K562 treated with DMSO at 1 percent for 4 hours (cell line): ENCODE data around the gene ABCF3. TPM values are rescaled to one million over a fixed set of nuclear protein-coding genes. Genes with fewer than 3 reads are reported as not detected.

Source experiments
- total RNA-seq: library from RNA; unstranded; fragments of 300-600 nt; gene quantifications from 2 replicates; pipeline ENCODE4 v1.2.3, GENCODE V29; 2022; ENCODE audit not compliant: insufficient read depth

Gene ABCF3, protein sequence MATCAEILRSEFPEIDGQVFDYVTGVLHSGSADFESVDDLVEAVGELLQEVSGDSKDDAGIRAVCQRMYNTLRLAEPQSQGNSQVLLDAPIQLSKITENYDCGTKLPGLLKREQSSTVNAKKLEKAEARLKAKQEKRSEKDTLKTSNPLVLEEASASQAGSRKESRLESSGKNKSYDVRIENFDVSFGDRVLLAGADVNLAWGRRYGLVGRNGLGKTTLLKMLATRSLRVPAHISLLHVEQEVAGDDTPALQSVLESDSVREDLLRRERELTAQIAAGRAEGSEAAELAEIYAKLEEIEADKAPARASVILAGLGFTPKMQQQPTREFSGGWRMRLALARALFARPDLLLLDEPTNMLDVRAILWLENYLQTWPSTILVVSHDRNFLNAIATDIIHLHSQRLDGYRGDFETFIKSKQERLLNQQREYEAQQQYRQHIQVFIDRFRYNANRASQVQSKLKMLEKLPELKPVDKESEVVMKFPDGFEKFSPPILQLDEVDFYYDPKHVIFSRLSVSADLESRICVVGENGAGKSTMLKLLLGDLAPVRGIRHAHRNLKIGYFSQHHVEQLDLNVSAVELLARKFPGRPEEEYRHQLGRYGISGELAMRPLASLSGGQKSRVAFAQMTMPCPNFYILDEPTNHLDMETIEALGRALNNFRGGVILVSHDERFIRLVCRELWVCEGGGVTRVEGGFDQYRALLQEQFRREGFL
- total RNA-seq: 26.8 and 32.8 TPM in 2 replicates

DNA sequence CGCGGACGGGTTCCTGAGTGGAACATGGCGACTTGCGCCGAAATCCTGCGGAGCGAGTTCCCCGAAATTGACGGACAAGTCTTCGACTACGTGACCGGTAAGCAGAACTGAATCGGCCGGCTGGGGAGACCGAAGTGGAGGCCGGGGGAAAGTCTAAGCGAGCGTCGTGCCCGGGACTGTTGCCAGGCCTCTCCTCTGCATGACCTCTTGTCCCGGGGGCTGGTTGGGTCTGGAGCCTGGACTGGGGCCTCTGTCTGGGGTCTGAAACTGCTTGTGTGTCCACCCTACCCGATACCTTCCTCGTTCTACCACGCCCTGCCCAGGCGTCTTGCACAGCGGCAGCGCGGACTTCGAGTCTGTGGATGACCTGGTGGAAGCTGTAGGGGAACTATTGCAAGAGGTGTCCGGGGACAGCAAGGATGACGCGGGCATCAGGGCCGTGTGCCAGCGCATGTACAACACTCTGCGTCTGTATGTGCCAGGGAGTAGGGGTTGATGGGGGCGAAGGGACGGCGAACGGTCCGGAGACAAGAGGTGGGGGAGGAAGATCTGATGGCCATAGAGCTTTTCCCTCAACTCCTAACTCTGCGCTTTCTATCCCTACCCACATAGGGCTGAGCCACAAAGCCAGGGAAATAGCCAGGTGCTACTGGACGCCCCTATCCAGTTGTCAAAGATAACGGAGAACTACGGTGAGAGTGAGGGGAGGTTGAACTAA, at the start of gene ABCF3:
Gene ABCF3, plus strand, starts transcription at position 16 of the 718 bp plus-strand sequence. Its CDS starts 9 bp downstream, at position 25.

DNA sequence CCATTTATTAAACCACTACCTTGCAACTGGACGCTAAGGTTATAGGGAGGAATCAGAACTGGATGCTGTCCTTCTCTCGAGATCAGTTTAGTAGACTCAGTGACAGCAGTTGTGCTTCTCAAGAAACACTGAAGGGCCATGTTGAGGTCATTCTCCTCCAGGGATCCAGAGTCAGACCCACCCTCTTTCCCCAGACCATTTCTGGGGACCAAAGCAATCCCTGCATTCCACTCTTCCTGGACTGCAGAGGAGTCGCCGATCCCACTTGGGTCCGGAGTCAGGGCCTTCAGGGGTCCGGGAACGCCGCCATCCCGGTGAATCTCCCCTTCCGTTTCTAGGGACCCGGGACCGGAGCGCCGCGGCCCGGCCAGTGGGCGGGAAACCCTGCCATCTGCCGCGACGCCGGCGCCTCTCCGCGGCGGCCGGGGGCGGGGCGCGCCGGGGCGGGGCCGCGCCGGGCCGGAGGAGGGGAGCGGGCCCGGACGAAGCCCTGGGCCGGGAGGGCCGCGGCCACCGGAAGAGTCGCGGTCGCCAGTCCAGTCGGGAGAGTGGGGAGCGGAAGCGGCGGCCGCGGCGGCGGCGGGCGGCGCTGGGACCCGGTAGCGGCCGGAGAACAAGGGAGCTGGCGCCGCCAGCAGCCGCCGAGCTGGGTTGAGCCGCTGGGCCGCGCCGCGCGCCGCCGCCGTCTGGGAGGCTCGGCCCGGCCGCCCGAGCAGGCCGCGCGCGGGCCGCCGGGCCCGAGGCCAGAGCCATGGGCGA, 30.9 kb upstream of the ABCF3 start, which contains the start of gene DVL3:
Gene DVL3, plus strand, starts transcription at position 493 of the 759 bp plus-strand sequence. Its CDS starts 259 bp downstream, at position 752.

DNA sequence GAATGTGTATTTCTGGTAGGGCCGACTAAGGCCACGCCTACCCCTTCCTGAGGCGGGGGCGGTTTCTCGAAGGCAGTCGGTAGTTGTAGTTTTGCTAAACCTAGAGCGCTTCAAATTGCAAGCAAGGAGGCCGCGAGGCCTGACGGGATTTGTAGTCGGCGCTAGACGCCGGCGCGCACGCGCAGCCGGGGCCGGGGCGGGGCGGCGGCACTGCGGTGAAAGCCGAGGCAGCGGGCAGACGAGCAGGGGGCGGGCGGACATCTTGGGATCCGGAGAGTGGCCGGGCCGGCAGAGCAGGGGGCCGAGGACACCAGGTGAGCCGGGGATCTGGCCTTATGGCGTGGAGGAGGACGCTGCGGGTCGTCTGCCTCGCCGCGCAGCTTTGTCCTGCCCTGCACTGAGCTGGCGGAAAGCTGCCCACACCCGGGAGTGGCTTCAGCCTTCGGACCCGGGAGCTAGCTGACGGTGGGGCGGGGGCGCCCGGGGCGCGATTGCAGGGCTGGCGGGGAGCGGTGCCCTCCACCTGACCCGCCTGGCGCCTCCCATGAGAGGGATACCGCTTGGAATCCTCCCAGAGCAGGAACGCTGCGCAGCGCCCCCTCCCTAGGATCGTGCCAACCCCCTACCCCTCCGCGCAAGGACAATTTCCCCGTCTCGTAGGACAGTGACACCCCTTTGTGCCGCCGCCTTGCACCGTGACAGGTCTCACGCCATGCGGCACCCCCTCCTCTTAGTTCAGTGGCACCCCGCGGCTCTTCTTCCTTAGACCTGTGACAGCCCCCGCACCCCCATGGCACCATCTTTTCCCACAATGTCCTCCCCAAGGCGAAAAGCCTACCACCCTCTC, 11.1 kb upstream of the ABCF3 start, which contains the start of gene AP2M1:
Gene AP2M1, plus strand, starts transcription at position 210 of the 847 bp plus-strand sequence. CDS start 2,139 bp downstream, outside the sequence.

DNA sequence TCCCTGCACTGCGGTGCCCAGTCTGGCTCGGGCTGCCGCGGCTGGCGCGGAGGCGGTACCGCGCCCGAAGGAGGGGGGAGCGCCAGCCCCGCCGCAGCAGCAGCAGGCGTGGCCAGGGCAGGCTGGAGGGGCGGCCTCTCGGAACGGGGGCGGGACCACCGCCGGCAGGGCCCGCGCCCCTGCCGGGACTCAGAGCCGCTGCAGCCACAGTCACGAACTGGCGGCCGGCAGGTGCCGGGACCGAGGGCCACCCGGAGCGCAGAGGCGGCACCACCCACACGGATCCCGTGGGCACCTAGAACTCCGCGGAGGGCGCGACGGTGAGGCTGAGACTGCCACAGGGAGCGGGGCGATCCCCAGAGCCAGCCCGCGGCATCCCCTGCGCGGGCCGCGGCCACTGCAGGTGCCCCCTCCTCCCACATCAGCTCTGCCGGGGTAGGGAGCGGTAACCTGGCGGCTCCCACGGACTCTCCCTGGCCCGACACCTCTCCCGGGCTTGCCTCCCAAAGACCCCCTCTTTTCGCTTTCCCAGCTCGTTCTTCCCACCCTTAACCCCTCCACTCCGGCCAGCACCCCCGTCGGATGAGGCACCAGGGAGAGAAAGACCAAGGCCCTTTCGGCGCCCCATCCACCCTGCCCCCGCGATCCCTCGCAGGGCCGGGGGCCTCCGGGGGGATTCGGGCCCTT, 43.5 kb downstream of the ABCF3 start, which contains the start of gene VWA5B2:
Gene VWA5B2, plus strand, starts transcription at position 192 of the 687 bp plus-strand sequence. CDS start 944 bp downstream, outside the sequence.

Other genes starting within 250 kb of the ABCF3 start
- 13.9 and 20.1 TPM in 2 replicates for gene ABCC5, start 168.3 kb upstream of the ABCF3 start, total RNA-seq
- gene HTR3D, start 154.5 kb upstream of the ABCF3 start, total RNA-seq: not detected in 2 replicates
- gene HTR3C, start 133.2 kb upstream of the ABCF3 start, total RNA-seq: not detected in 2 replicates
- not detected in 2 replicates for gene HTR3E, start 89.1 kb upstream of the ABCF3 start, total RNA-seq
- 49.5 and 63.6 TPM in 2 replicates for gene EIF2B5, start 50.8 kb upstream of the ABCF3 start, total RNA-seq
- 46.2 and 64.6 TPM in 2 replicates for gene DVL3, start 30.8 kb upstream of the ABCF3 start, total RNA-seq
- 500 and 530 TPM in 2 replicates for gene AP2M1, start 11.3 kb upstream of the ABCF3 start, total RNA-seq
- gene VWA5B2, start 43.4 kb downstream of the ABCF3 start, total RNA-seq: 0.17 and 2.7 TPM in 2 replicates
- 91.9 and 93.1 TPM in 2 replicates for gene ALG3, start 62.8 kb downstream of the ABCF3 start, total RNA-seq
- 10.2 and 12.8 TPM in 2 replicates for gene EEF1AKMT4, start 63.5 kb downstream of the ABCF3 start, total RNA-seq
- gene CAMK2N2, start 75.4 kb downstream of the ABCF3 start, total RNA-seq: not detected in 2 replicates
- gene ECE2, start 89.8 kb downstream of the ABCF3 start, total RNA-seq: not detected in 2 replicates
- gene PSMD2, start 113.0 kb downstream of the ABCF3 start, total RNA-seq: 314 and 374 TPM in 2 replicates
- gene EIF4G1, start 128.4 kb downstream of the ABCF3 start, total RNA-seq: 181 and 217 TPM in 2 replicates
- gene FAM131A, start 151.4 kb downstream of the ABCF3 start, total RNA-seq: 9.5 and 16.5 TPM in 2 replicates
- 4.1 and 8.9 TPM in 2 replicates for gene CLCN2, start 175.4 kb downstream of the ABCF3 start, total RNA-seq
- gene POLR2H, start 175.5 kb downstream of the ABCF3 start, total RNA-seq: 84.6 and 90.7 TPM in 2 replicates
- gene THPO, start 192.0 kb downstream of the ABCF3 start, total RNA-seq: not detected in 2 replicates
- gene CHRD, start 193.9 kb downstream of the ABCF3 start, total RNA-seq: 1.2 TPM in 1 of 2 replicates, not detected in the other